ENCODE results near the gene PRSS38. TPM values are rescaled to one million over a fixed set of nuclear protein-coding genes. Genes with fewer than 3 reads are reported as not detected.

The PRSS38 gene
- polyA plus RNA-seq (2013, experiment 1 of 2), result not detected
- polyA plus RNA-seq (2013, experiment 2 of 2), result not detected

DNA sequence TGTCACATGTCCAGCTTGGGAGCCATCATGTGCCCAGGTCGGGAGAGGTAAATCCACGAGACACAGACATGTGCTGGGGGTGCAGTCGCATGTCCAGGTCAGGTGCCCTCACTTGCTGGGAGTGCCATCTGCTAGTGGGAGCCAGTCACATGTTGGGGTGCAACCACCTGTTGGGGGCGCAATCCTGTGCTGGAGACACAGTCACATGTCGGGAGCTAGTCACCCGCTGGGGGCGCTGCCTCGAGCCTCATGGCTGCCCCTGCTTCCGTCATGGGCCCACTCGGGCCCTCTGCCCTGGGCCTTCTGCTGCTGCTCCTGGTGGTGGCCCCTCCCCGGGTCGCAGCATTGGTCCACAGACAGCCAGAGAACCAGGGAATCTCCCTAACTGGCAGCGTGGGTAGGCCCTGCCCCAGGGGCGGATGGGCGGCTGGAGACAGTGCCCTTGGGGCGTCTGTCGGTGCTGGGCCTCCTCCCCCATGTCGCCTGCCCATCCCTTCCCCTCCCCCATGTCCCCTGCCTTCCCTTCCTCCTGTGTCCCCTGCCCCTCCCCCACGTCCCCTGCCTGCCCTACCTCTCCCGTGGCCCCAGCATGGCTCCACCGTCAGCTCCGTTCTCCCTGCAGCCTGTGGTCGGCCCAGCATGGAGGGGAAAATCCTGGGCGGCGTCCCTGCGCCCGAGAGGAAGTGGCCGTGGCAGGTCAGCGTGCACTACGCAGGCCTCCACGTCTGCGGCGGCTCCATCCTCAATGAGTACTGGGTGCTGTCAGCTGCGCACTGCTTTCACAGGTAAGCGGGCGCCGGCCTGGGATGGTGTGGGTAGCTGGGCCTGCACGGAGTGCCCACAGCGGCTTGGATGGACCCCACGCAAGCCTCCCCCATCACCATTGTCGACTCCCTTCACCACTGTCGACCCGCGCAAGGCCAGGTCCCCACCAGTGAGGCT is at the start of gene PRSS38:
Gene PRSS38, plus strand, starts transcription at position 208 of the 942 bp plus-strand sequence. Its CDS starts 42 bp downstream, at position 250.
- peak within 1 kb of the TSS; percentile 57 for H3K18ac ChIP-seq (ENCODE audit: low read length)
- peak within 1 kb of the TSS in 1 of 2 donors; percentile 52 for H3K4me3 ChIP-seq (ENCODE audit: low read length in 2 of 2)
- peak within 1 kb of the TSS; percentile 44 for H3K9ac ChIP-seq (ENCODE audit: low read depth, low read length, poor library complexity)
- no peak within 1 kb of the TSS for H2AK5ac ChIP-seq (ENCODE audit: low read depth, low read length)
- no peaks in the 10 kb centered on the region for H3K27me3 ChIP-seq (ENCODE audit: control insufficient read depth in 3 of 3, insufficient read depth in 3 of 3, low read depth in 1 of 3, low read length in 3 of 3)
- no peak within 1 kb of the TSS for H2BK5ac ChIP-seq (ENCODE audit: low read length)
- no peak for DNase-seq (ENCODE audit: low spot score)
- H3K4me1 ChIP-seq (ENCODE audit: control insufficient read depth in 2 of 2, insufficient read depth in 1 of 2, low read depth in 1 of 2, low read length in 2 of 2), result no peaks in the 10 kb centered on the region
- no peak within 1 kb of the TSS for H2BK120ac ChIP-seq (ENCODE audit: low read depth, low read length)
- no peak within 1 kb of the TSS for H3K4me2 ChIP-seq (ENCODE audit: insufficient read depth, low read length, poor library complexity, severe bottlenecking)
- H3K23ac ChIP-seq (ENCODE audit: low read depth, low read length, poor library complexity), result peak within 1 kb of the TSS; percentile 31
- WGBS, 2 donors (ENCODE audit: extremely low coverage in 2 of 2, insufficient read length in 2 of 2, insufficient replicate concordance in 1 of 2), result no CpG with 5 or more reads among the region's 44 CpGs
- peak within 1 kb of the TSS; percentile 58 for H2BK12ac ChIP-seq (ENCODE audit: low read length)
- H3K9me3 ChIP-seq (replicated peaks in 1 of 2; ENCODE audit: control insufficient read depth in 2 of 2, insufficient read depth in 1 of 2, low read depth in 1 of 2, low read length in 2 of 2), result peaks cover 8 to 12% of the 10 kb centered on the region in 2 donors
- peak within 1 kb of the TSS; percentile 23 for H3K4ac ChIP-seq (ENCODE audit: low read length)
- no peaks in the 10 kb centered on the region for H3K36me3 ChIP-seq (replicated peaks in 1 of 2; ENCODE audit: control insufficient read depth in 2 of 2, insufficient read depth in 2 of 2, low read length in 2 of 2)
- no peak within 1 kb of the TSS for H2BK15ac ChIP-seq (ENCODE audit: low read length)
- H3K79me1 ChIP-seq (ENCODE audit: low read depth, low read length), result no peaks in the 10 kb centered on the region
- H4K8ac ChIP-seq (ENCODE audit: low read depth, low read length), result no peak within 1 kb of the TSS
- H2AFZ ChIP-seq (ENCODE audit: low read length), result no peak within 1 kb of the TSS
- peak within 1 kb of the TSS; percentile 64 for H4K91ac ChIP-seq (ENCODE audit: low read depth, low read length, poor library complexity)
- H3K14ac ChIP-seq (ENCODE audit: low read length), result no peak within 1 kb of the TSS
- no peak within 1 kb of the TSS for H3K27ac ChIP-seq (replicated peaks; ENCODE audit: low read length)

DNA sequence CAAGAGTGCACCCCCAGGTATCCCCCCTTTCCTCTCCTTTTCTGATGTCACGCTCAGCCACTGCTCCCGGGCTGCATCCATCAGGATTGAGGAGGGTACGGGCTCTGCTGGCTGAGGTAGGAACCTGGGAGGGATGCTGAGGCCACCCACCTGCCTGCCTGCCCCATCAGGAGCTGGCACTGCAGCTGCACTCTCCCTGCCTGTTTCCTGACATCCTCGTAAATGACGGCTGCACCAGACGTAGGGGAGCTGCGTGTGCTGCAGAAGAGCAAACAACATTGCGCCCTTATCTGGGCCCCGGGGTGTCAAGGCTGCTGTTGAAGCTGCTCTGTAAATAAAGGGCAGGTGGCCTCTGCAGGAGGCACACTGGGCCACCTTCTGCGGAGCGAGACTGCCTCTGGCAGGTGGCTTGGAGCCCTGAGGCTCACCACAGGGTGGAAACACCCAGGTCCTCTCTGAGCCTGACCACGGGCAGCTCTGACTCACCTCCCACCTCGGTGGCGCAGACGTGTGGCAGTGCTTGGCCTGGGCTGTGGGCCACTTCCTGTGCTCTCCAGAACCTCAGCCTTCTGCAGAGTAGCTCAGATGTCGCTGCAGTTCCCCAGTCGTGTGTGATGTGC is 49.4 kb upstream of the PRSS38 start:
- H2AFZ ChIP-seq (ENCODE audit: low read length), result no peak overlapping the region
- no peak overlapping the region for H3K4ac ChIP-seq (ENCODE audit: low read length)
- H3K79me1 ChIP-seq (ENCODE audit: low read depth, low read length), result peaks cover 8% of the 10 kb centered on the region
- H3K27me3 ChIP-seq (ENCODE audit: control insufficient read depth in 3 of 3, insufficient read depth in 3 of 3, low read depth in 1 of 3, low read length in 3 of 3), result no peaks in the 10 kb centered on the region
- no peak overlapping the region for H3K18ac ChIP-seq (ENCODE audit: low read length)
- H3K36me3 ChIP-seq (replicated peaks in 1 of 2; ENCODE audit: control insufficient read depth in 2 of 2, insufficient read depth in 2 of 2, low read length in 2 of 2), result peaks cover 50 to 72% of the 10 kb centered on the region in 2 donors
- H4K8ac ChIP-seq (ENCODE audit: low read depth, low read length), result no peak overlapping the region
- peak overlapping the region; percentile 33 for H3K9ac ChIP-seq (ENCODE audit: low read depth, low read length, poor library complexity)
- no peak overlapping the region for H2BK120ac ChIP-seq (ENCODE audit: low read depth, low read length)
- H2BK5ac ChIP-seq (ENCODE audit: low read length), result no peak overlapping the region
- H2BK15ac ChIP-seq (ENCODE audit: low read length), result no peak overlapping the region
- no peak for DNase-seq (ENCODE audit: low spot score)
- H3K23ac ChIP-seq (ENCODE audit: low read depth, low read length, poor library complexity), result no peak overlapping the region
- H3K4me1 ChIP-seq (ENCODE audit: control insufficient read depth in 2 of 2, insufficient read depth in 1 of 2, low read depth in 1 of 2, low read length in 2 of 2), result no peaks in the 10 kb centered on the region
- no peak overlapping the region for H2BK12ac ChIP-seq (ENCODE audit: low read length)
- no peak overlapping the region for H3K14ac ChIP-seq (ENCODE audit: low read length)
- no peak overlapping the region for H3K27ac ChIP-seq (replicated peaks; ENCODE audit: low read length)
- peak overlapping the region; percentile 49 for H4K91ac ChIP-seq (ENCODE audit: low read depth, low read length, poor library complexity)
- H3K4me3 ChIP-seq (ENCODE audit: low read length in 2 of 2), result no peak overlapping the region
- WGBS, 2 donors (ENCODE audit: extremely low coverage in 2 of 2, insufficient read length in 2 of 2, insufficient replicate concordance in 1 of 2), result no CpG with 5 or more reads among the region's 17 CpGs
- peaks cover 0 to 4% of the 10 kb centered on the region in 2 donors for H3K9me3 ChIP-seq (replicated peaks in 1 of 2; ENCODE audit: control insufficient read depth in 2 of 2, insufficient read depth in 1 of 2, low read depth in 1 of 2, low read length in 2 of 2)
- H2AK5ac ChIP-seq (ENCODE audit: low read depth, low read length), result no peak overlapping the region
- no peak overlapping the region for H3K4me2 ChIP-seq (ENCODE audit: insufficient read depth, low read length, poor library complexity, severe bottlenecking)

DNA sequence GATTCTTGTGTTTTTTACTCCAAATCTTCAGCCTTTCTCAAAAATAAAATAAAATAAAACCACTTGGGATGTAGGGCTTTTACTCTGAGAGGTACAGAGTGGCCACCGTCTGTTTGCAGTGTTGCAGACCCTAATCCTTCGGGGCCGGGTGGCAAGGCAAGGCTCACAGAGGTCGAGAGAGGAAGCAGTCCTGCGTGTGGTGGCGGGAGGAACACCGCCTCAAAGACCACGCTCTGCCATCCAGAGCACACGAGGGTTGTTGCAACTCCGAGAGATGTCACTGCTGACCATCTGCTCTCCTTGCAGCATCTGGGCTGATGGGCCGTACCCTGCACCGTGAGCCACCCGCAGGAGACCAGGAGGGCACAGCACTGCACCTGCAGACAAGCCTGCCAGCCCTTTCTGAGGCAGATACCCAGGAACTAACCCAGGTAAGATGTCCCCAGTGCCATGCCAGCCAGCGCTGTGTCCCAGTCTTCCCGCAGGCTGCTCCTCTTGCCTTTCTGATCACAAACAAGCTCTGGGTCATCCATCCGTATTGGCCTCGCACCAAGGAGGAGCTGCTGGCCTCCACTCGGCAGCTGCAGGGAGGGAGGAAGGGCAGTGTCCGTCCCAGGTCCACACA is 48.7 kb upstream of the PRSS38 start:
- H2AK5ac ChIP-seq (ENCODE audit: low read depth, low read length), result no peak overlapping the region
- H3K14ac ChIP-seq (ENCODE audit: low read length), result no peak overlapping the region
- H2AFZ ChIP-seq (ENCODE audit: low read length), result no peak overlapping the region
- H3K18ac ChIP-seq (ENCODE audit: low read length), result no peak overlapping the region
- H2BK5ac ChIP-seq (ENCODE audit: low read length), result no peak overlapping the region
- H3K4me1 ChIP-seq (ENCODE audit: control insufficient read depth in 2 of 2, insufficient read depth in 1 of 2, low read depth in 1 of 2, low read length in 2 of 2), result no peaks in the 10 kb centered on the region
- no peak overlapping the region for H3K4ac ChIP-seq (ENCODE audit: low read length)
- no peak for DNase-seq (ENCODE audit: low spot score)
- no peak overlapping the region for H3K4me2 ChIP-seq (ENCODE audit: insufficient read depth, low read length, poor library complexity, severe bottlenecking)
- WGBS, 2 donors (ENCODE audit: extremely low coverage in 2 of 2, insufficient read length in 2 of 2, insufficient replicate concordance in 1 of 2), result no CpG with 5 or more reads among the region's 19 CpGs
- H3K27me3 ChIP-seq (ENCODE audit: control insufficient read depth in 3 of 3, insufficient read depth in 3 of 3, low read depth in 1 of 3, low read length in 3 of 3), result no peaks in the 10 kb centered on the region
- H3K9ac ChIP-seq (ENCODE audit: low read depth, low read length, poor library complexity), result peak overlapping the region; percentile 64
- peaks cover 8% of the 10 kb centered on the region for H3K79me1 ChIP-seq (ENCODE audit: low read depth, low read length)
- H3K36me3 ChIP-seq (replicated peaks in 1 of 2; ENCODE audit: control insufficient read depth in 2 of 2, insufficient read depth in 2 of 2, low read length in 2 of 2), result peaks cover 46 to 70% of the 10 kb centered on the region in 2 donors
- no peak overlapping the region for H2BK15ac ChIP-seq (ENCODE audit: low read length)
- H4K91ac ChIP-seq (ENCODE audit: low read depth, low read length, poor library complexity), result no peak overlapping the region
- H3K9me3 ChIP-seq (replicated peaks in 1 of 2; ENCODE audit: control insufficient read depth in 2 of 2, insufficient read depth in 1 of 2, low read depth in 1 of 2, low read length in 2 of 2), result peaks cover 0 to 4% of the 10 kb centered on the region in 2 donors
- no peak overlapping the region for H2BK120ac ChIP-seq (ENCODE audit: low read depth, low read length)
- H3K23ac ChIP-seq (ENCODE audit: low read depth, low read length, poor library complexity), result peak overlapping the region; percentile 28
- H3K4me3 ChIP-seq (ENCODE audit: low read length in 2 of 2), result peak overlapping the region in 1 of 2 donors; percentile 25
- peak overlapping the region; percentile 8 for H4K8ac ChIP-seq (ENCODE audit: low read depth, low read length)
- H2BK12ac ChIP-seq (ENCODE audit: low read length), result no peak overlapping the region
- H3K27ac ChIP-seq (replicated peaks; ENCODE audit: low read length), result no peak overlapping the region

Measured in neuronal stem cell (in vitro differentiated cells).